ENCODE results near the gene PTCH1. TPM values are rescaled to one million over a fixed set of nuclear protein-coding genes. Genes with fewer than 3 reads are reported as not detected.
A peak's percentile ranks its signal among the peaks of the same experiment; 100 is the strongest.

Gene PTCH1
- polyA plus RNA-seq, 2 of the 4 experiments (the other 2 are of a cell fraction), result 1.9 to 4.8 TPM

- 73% methylated on average over 6 of the region's 6 CpGs for WGBS (ENCODE audit: missing lambda C conversion rate)
- Histone ChIP-seq H3K4me1 (no peaks in the 10 kb centered on the region), H3K27ac (no peak overlapping the region), H3K4me2 (no peak overlapping the region), H3K9me3 (peaks cover 10% of the 10 kb centered on the region), H3K4me3 (no peak overlapping the region)
- FAIRE-seq (no peak), DNase-seq (ENCODE audit: low read depth in 1 of 2, low spot score in 1 of 2) (no peak), ATAC-seq (no peak)
- CTCF ChIA-PET, result no interaction called here
- no peak for TF ChIP-seq ZSCAN20 (CRISPR knock-in tag; IDR thresholded peaks at IDR 0.05)
- POLR2A ChIA-PET, result no interaction called here
Observed at GRCh38 chr9:95435074-95435728, 81.6 kb downstream of the PTCH1 start.

GRCh38 chr9:95434116-95435073, 82.4 kb downstream of the PTCH1 start:
- no peak overlapping the region for H3K27ac ChIP-seq
- WGBS (ENCODE audit: missing lambda C conversion rate), result 88% methylated on average over 25 of the region's 25 CpGs
- CTCF ChIA-PET, result interaction anchor here (0.6 kb wide), 1 partner anchor 11 kb away, joined by 4 read pairs; no protein-coding TSS in a partner anchor
- peaks cover 15% of the 10 kb centered on the region for H3K9me3 ChIP-seq
- POLR2A ChIA-PET, result no interaction called here
- no peak for FAIRE-seq
- H3K4me1 ChIP-seq, result no peaks in the 10 kb centered on the region
- no peak overlapping the region for H3K4me2 ChIP-seq
- ATAC-seq, result no peak
- TF ChIP-seq FOXS1 (CRISPR knock-in tag; IDR thresholded peaks at IDR 0.05) (no peak), MAFK (IDR thresholded peaks at IDR 0.05; ENCODE audit: partially characterized antibody) (peak; percentile 3)
- no peak for DNase-seq (ENCODE audit: low read depth in 1 of 2, low spot score in 1 of 2)
- no peak overlapping the region for H3K4me3 ChIP-seq

GRCh38 chr9:95433096-95433819, 83.5 kb downstream of the PTCH1 start:
- DNase-seq (ENCODE audit: low read depth in 1 of 2, low spot score in 1 of 2) (no peak), FAIRE-seq (no peak), ATAC-seq (no peak)
- no peak for TF ChIP-seq PBX3 (IDR thresholded peaks at IDR 0.05)
- TF ChIP-seq FOXS1 (CRISPR knock-in tag; IDR thresholded peaks at IDR 0.05), result no peak
- TF ChIP-seq E2F6 (IDR thresholded peaks at IDR 0.05; ENCODE audit: borderline replicate concordance, low read depth), result no peak
- Histone ChIP-seq H3K4me3 (no peak overlapping the region), H3K9me3 (peaks cover 15% of the 10 kb centered on the region), H3K4me2 (no peak overlapping the region), H3K27ac (no peak overlapping the region), H3K4me1 (no peaks in the 10 kb centered on the region)
- ChIA-PET POLR2A (no interaction called here), CTCF (no interaction called here)
- 41% methylated on average over 7 of the region's 8 CpGs for WGBS (ENCODE audit: missing lambda C conversion rate)

GRCh38 chr9:95431286-95431685, 85.5 kb downstream of the PTCH1 start:
- TF ChIP-seq CHD4 (IDR thresholded peaks at IDR 0.05; ENCODE audit: borderline replicate concordance) (no peak), POLR2A (IDR thresholded peaks at IDR 0.05; ENCODE audit: low read length) (no peak), PHF8 (IDR thresholded peaks at IDR 0.05; ENCODE audit: borderline replicate concordance, low read depth) (no peak), CBX8 (IDR thresholded peaks at IDR 0.05) (no peak), ZNF302 (CRISPR knock-in tag; IDR thresholded peaks at IDR 0.05) (no peak)
- DNase-seq (ENCODE audit: low read depth in 1 of 2, low spot score in 1 of 2), result no peak
- H3K4me1 ChIP-seq, result no peaks in the 10 kb centered on the region
- H3K9me3 ChIP-seq, result peaks cover 15% of the 10 kb centered on the region
- WGBS (ENCODE audit: missing lambda C conversion rate), result 85% methylated on average over 1 of the region's 1 CpG
- CTCF ChIA-PET, result interaction anchor here (0.9 kb wide), 1 partner anchor 12 kb away, joined by 3 read pairs; no protein-coding TSS in a partner anchor
- ATAC-seq, result no peak
- no peak for FAIRE-seq
- no peak overlapping the region for H3K27ac ChIP-seq
- POLR2A ChIA-PET, result no interaction called here
- no peak overlapping the region for H3K4me3 ChIP-seq
- no peak overlapping the region for H3K4me2 ChIP-seq
